ENCODE measurements around the gene AOC2. TPM values are rescaled to one million over a fixed set of nuclear protein-coding genes. Genes with fewer than 3 reads are reported as not detected.

AOC2 gene
- total and polyA plus RNA-seq, 2 of the 13 experiments (the other 11 are each of a cell fraction or from before 2014, with no cell fraction given): 1.2 to 3.3 TPM

DNA sequence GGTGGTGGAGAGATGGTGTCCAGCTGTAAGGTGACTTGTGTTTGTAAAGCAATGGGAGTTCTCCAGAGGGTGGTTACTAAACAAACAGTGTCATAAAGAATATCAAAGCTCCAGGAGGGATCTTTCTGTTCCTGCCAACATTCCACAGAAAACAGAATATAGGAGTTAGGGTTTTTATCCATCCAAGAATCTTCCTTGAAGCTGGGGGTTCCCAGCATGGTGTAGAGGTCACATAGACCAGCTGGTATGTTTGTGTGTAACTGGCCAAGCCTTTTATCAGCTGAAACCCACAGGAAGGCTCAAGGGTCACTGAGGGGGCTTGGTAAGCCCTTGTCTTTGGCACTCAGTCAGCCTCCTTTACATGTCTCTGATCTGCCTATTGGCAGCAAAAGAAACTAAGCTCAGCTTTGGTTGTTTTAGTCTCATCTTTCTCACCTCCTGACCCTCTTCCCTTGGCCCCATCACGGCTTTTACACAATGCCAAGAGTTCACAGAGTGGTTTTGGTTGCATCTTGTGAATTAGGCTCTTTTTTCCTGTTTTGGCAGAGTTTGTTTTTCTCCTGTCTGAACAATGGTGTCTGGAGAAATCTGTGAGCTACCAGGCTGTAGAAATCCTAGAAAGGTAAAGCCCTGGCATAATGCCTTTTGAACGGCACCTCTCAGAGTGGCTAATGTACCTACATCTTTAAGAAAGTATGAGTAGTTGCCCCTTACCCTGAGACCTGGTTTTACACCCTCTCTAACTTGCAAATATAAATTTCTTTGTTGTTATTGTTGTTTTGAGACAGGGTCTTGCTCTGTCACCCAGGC lies 41.1 kb upstream of the AOC2 start (continued):
- TF ChIP-seq, protein P1, sequence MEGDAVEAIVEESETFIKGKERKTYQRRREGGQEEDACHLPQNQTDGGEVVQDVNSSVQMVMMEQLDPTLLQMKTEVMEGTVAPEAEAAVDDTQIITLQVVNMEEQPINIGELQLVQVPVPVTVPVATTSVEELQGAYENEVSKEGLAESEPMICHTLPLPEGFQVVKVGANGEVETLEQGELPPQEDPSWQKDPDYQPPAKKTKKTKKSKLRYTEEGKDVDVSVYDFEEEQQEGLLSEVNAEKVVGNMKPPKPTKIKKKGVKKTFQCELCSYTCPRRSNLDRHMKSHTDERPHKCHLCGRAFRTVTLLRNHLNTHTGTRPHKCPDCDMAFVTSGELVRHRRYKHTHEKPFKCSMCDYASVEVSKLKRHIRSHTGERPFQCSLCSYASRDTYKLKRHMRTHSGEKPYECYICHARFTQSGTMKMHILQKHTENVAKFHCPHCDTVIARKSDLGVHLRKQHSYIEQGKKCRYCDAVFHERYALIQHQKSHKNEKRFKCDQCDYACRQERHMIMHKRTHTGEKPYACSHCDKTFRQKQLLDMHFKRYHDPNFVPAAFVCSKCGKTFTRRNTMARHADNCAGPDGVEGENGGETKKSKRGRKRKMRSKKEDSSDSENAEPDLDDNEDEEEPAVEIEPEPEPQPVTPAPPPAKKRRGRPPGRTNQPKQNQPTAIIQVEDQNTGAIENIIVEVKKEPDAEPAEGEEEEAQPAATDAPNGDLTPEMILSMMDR (CRISPR knock-in tag; IDR thresholded peaks at IDR 0.05): no peak
- TF ChIP-seq SIX4 (CRISPR knock-in tag; IDR thresholded peaks at IDR 0.05): no peak
- no peak for TF ChIP-seq MXD4 (CRISPR knock-in tag; IDR thresholded peaks at IDR 0.05)
- TF ChIP-seq NR2F1 (CRISPR knock-in tag; IDR thresholded peaks at IDR 0.05): 0 out of 4 replicates have a peak, but pooled peaks have one; percentile 39 to 63
- no peak for TF ChIP-seq JARID2 (CRISPR knock-in tag; IDR thresholded peaks at IDR 0.05; ENCODE audit: insufficient replicate concordance)
- no peak for TF ChIP-seq SOX6 (IDR thresholded peaks at IDR 0.05)
- TF ChIP-seq SOX6 (CRISPR knock-in tag; IDR thresholded peaks at IDR 0.05): peak; percentile 66
- peak; percentile 80 for TF ChIP-seq THAP11 (CRISPR knock-in tag; IDR thresholded peaks at IDR 0.05)
- 0 out of 2 replicates have a peak, but pooled peaks have one; percentile 50 for TF ChIP-seq ZNF441 (CRISPR knock-in tag; IDR thresholded peaks at IDR 0.05; ENCODE audit: borderline replicate concordance)
- TF ChIP-seq SSRP1 (CRISPR knock-in tag; IDR thresholded peaks at IDR 0.05): no peak
- no peak for TF ChIP-seq ZNF616 (CRISPR knock-in tag; IDR thresholded peaks at IDR 0.05; ENCODE audit: low read depth)
- TF ChIP-seq, protein P2, sequence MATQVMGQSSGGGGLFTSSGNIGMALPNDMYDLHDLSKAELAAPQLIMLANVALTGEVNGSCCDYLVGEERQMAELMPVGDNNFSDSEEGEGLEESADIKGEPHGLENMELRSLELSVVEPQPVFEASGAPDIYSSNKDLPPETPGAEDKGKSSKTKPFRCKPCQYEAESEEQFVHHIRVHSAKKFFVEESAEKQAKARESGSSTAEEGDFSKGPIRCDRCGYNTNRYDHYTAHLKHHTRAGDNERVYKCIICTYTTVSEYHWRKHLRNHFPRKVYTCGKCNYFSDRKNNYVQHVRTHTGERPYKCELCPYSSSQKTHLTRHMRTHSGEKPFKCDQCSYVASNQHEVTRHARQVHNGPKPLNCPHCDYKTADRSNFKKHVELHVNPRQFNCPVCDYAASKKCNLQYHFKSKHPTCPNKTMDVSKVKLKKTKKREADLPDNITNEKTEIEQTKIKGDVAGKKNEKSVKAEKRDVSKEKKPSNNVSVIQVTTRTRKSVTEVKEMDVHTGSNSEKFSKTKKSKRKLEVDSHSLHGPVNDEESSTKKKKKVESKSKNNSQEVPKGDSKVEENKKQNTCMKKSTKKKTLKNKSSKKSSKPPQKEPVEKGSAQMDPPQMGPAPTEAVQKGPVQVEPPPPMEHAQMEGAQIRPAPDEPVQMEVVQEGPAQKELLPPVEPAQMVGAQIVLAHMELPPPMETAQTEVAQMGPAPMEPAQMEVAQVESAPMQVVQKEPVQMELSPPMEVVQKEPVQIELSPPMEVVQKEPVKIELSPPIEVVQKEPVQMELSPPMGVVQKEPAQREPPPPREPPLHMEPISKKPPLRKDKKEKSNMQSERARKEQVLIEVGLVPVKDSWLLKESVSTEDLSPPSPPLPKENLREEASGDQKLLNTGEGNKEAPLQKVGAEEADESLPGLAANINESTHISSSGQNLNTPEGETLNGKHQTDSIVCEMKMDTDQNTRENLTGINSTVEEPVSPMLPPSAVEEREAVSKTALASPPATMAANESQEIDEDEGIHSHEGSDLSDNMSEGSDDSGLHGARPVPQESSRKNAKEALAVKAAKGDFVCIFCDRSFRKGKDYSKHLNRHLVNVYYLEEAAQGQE (IDR thresholded peaks at IDR 0.05; ENCODE audit: borderline replicate concordance in 1 of 2, low read depth in 1 of 2, low read length in 2 of 2): 0 out of 4 replicates have a peak, but pooled peaks of 1 of the 2 experiments have one; percentile 20
- TF ChIP-seq ZNF577 (CRISPR knock-in tag; IDR thresholded peaks at IDR 0.05; ENCODE audit: borderline replicate concordance, low read depth): no peak
- peak; percentile 55; the same call in 1 of the 2 replicates for TF ChIP-seq ZNF317 (CRISPR knock-in tag; IDR thresholded peaks at IDR 0.05)
- TF ChIP-seq ZNF430 (CRISPR knock-in tag; IDR thresholded peaks at IDR 0.05): peak; percentile 56; the same call in 1 of the 2 replicates
- TF ChIP-seq, protein P3, sequence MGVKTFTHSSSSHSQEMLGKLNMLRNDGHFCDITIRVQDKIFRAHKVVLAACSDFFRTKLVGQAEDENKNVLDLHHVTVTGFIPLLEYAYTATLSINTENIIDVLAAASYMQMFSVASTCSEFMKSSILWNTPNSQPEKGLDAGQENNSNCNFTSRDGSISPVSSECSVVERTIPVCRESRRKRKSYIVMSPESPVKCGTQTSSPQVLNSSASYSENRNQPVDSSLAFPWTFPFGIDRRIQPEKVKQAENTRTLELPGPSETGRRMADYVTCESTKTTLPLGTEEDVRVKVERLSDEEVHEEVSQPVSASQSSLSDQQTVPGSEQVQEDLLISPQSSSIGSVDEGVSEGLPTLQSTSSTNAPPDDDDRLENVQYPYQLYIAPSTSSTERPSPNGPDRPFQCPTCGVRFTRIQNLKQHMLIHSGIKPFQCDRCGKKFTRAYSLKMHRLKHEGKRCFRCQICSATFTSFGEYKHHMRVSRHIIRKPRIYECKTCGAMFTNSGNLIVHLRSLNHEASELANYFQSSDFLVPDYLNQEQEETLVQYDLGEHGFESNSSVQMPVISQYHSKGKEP (CRISPR knock-in tag; IDR thresholded peaks at IDR 0.05): no peak
- no peak for TF ChIP-seq HNRNPH1 (optimal IDR thresholded peaks at IDR 0.05; ENCODE audit: low read depth, low read length)
- no peak for TF ChIP-seq ZNF790 (CRISPR knock-in tag; IDR thresholded peaks at IDR 0.05; ENCODE audit: borderline replicate concordance)
- peak; percentile 87 for TF ChIP-seq GATAD2A (CRISPR knock-in tag; IDR thresholded peaks at IDR 0.05)
- no peak for TF ChIP-seq ZFYVE20 (CRISPR knock-in tag; IDR thresholded peaks at IDR 0.05; ENCODE audit: borderline replicate concordance, low read depth)
- TF ChIP-seq, protein P4, sequence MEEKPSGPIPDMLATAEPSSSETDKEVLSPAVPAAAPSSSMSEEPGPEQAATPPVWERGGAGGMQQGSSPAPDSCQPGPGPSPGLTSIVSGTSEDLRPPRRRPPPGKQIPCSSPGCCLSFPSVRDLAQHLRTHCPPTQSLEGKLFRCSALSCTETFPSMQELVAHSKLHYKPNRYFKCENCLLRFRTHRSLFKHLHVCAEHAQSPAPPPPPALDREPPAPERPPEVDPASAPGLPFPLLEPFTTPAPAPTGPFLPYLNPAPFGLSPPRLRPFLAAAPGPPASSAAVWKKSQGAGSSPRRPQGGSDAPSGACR (CRISPR knock-in tag; IDR thresholded peaks at IDR 0.05): 0 out of 2 replicates have a peak, but pooled peaks have one; percentile 3

Data from HepG2 (cell line).